HL-60 (cell line): ENCODE results near the gene MYOM1.

ENCODE experiments used
- TF ChIP-seq, protein P1 (sequence below): IDR thresholded peaks from one replicate; pipeline ENCODE4 v1.5.1; 2011; ENCODE audit warnings: low read length, control low read depth, inconsistent platforms; ENCODE audit not compliant: insufficient read depth
- TF ChIP-seq, protein P2 (sequence below): IDR thresholded peaks from 2 replicates; pipeline ENCODE4 v1.6.1; 2012; ENCODE audit warnings: low read depth; ENCODE audit not compliant: insufficient replicate concordance

DNA sequence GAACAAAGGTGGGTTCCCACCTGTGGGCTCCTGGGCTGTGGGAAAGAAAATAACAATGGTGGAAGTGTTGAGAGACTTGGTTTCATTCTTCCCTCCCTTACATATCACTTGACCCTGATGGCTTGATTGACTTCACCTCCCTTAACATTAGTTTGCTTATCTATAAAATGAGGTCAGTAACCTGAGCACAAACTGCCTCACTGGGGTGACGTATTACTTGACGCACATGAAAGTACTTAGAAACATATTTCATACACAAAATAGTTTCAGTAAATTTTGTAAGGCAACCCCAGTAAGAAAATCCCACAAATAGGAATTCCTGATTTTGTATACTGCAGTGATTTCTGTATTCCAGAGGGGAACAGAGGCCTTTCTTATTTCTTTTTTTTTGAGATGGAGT lies 177.4 kb downstream of the MYOM1 start:
- TF ChIP-seq, protein P1, sequence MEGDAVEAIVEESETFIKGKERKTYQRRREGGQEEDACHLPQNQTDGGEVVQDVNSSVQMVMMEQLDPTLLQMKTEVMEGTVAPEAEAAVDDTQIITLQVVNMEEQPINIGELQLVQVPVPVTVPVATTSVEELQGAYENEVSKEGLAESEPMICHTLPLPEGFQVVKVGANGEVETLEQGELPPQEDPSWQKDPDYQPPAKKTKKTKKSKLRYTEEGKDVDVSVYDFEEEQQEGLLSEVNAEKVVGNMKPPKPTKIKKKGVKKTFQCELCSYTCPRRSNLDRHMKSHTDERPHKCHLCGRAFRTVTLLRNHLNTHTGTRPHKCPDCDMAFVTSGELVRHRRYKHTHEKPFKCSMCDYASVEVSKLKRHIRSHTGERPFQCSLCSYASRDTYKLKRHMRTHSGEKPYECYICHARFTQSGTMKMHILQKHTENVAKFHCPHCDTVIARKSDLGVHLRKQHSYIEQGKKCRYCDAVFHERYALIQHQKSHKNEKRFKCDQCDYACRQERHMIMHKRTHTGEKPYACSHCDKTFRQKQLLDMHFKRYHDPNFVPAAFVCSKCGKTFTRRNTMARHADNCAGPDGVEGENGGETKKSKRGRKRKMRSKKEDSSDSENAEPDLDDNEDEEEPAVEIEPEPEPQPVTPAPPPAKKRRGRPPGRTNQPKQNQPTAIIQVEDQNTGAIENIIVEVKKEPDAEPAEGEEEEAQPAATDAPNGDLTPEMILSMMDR: no peak
- TF ChIP-seq, protein P2, sequence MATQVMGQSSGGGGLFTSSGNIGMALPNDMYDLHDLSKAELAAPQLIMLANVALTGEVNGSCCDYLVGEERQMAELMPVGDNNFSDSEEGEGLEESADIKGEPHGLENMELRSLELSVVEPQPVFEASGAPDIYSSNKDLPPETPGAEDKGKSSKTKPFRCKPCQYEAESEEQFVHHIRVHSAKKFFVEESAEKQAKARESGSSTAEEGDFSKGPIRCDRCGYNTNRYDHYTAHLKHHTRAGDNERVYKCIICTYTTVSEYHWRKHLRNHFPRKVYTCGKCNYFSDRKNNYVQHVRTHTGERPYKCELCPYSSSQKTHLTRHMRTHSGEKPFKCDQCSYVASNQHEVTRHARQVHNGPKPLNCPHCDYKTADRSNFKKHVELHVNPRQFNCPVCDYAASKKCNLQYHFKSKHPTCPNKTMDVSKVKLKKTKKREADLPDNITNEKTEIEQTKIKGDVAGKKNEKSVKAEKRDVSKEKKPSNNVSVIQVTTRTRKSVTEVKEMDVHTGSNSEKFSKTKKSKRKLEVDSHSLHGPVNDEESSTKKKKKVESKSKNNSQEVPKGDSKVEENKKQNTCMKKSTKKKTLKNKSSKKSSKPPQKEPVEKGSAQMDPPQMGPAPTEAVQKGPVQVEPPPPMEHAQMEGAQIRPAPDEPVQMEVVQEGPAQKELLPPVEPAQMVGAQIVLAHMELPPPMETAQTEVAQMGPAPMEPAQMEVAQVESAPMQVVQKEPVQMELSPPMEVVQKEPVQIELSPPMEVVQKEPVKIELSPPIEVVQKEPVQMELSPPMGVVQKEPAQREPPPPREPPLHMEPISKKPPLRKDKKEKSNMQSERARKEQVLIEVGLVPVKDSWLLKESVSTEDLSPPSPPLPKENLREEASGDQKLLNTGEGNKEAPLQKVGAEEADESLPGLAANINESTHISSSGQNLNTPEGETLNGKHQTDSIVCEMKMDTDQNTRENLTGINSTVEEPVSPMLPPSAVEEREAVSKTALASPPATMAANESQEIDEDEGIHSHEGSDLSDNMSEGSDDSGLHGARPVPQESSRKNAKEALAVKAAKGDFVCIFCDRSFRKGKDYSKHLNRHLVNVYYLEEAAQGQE: no peak
